IgD-negative memory B cell (primary cell): ENCODE data around the gene SNX20. TPM values are rescaled to one million over a fixed set of nuclear protein-coding genes. Genes with fewer than 3 reads are reported as not detected.
A peak's percentile ranks its signal among the peaks of the same experiment; 100 is the strongest.

Experiments
- H3K27ac Mint-ChIP-seq, 3 donors: one replicate each; pipeline ENCODE4 v1.8.0; 2020 to 2022; ENCODE audit warnings: mild to moderate bottlenecking in 3 of 3, mixed read lengths in 3 of 3, moderate library complexity in 1 of 3
- H3K27me3 Mint-ChIP-seq: one replicate; pipeline ENCODE4 v1.8.0; 2021; ENCODE audit warnings: mixed read lengths
- H3K36me3 Mint-ChIP-seq: one replicate; pipeline ENCODE4 v1.8.0; 2020; ENCODE audit warnings: mild to moderate bottlenecking, mixed read lengths
- H3K4me1 Mint-ChIP-seq, 3 donors: one replicate each; pipeline ENCODE4 v1.8.0; 2020 to 2022; ENCODE audit warnings: mixed read lengths in 3 of 3, mild to moderate bottlenecking in 1 of 3
- H3K4me3 Mint-ChIP-seq, 4 donors: one replicate each; pipeline ENCODE4 v1.8.0; 2020 to 2022; ENCODE audit warnings: mild to moderate bottlenecking in 4 of 4, mixed read lengths in 4 of 4, moderate library complexity in 3 of 4
- H3K9me3 Mint-ChIP-seq, 3 donors: one replicate each; pipeline ENCODE4 v1.8.0; 2020 to 2021; ENCODE audit warnings: mixed read lengths in 3 of 3, mild to moderate bottlenecking in 1 of 3
- polyA plus RNA-seq: library from polyadenylated mRNA; unstranded; fragments of 300-500 nt; fragmentation: Illumina TruSeq; gene quantifications from one replicate; pipeline ENCODE4 v1.2.3, GENCODE V29; 2021

The SNX20 gene
- polyA plus RNA-seq, 1 donor from 2014 or later: 44.6 TPM

GRCh38 chr16:50696575-50697420 lies 15.7 kb upstream of the SNX20 start:
- H3K4me3 Mint-ChIP-seq: peak overlapping the region in 3 of 4 donors; percentile 81 to 96 (median 94)
- H3K9me3 Mint-ChIP-seq: peaks cover 0 to 2% (median 0%) of the 10 kb centered on the region in 3 donors
- no peaks in the 10 kb centered on the region for H3K27me3 Mint-ChIP-seq
- peak overlapping the region; percentile 48 to 71 (median 65) for H3K27ac Mint-ChIP-seq
- peaks cover 35 to 56% (median 46%) of the 10 kb centered on the region in 3 donors for H3K4me1 Mint-ChIP-seq
- peaks cover 1% of the 10 kb centered on the region for H3K36me3 Mint-ChIP-seq

- Mint-ChIP-seq H3K27ac (peak overlapping the region; percentile 48 to 71 (median 65)), H3K4me3 (peak overlapping the region in 1 of 4 donors; percentile 81), H3K27me3 (no peaks in the 10 kb centered on the region), H3K9me3 (peaks cover 0 to 2% (median 0%) of the 10 kb centered on the region in 3 donors), H3K36me3 (no peaks in the 10 kb centered on the region), H3K4me1 (peaks cover 35 to 57% (median 44%) of the 10 kb centered on the region in 3 donors)
These were observed 15.0 kb upstream of the SNX20 start for GRCh38 chr16:50696126-50696525.

GRCh38 chr16:50695017-50696000 lies 14.2 kb upstream of the SNX20 start:
- Mint-ChIP-seq H3K4me3 (peak overlapping the region in 3 of 4 donors; percentile 34 to 92 (median 81)), H3K4me1 (peaks cover 35 to 63% (median 46%) of the 10 kb centered on the region in 3 donors), H3K27ac (peak overlapping the region in 2 of 3 donors; percentile 48 to 87), H3K36me3 (no peaks in the 10 kb centered on the region), H3K9me3 (peaks cover 0 to 2% (median 0%) of the 10 kb centered on the region in 3 donors), H3K27me3 (peaks cover 1% of the 10 kb centered on the region)

- H3K9me3 Mint-ChIP-seq: peaks cover 0 to 2% (median 0%) of the 10 kb centered on the region in 3 donors
- peak overlapping the region; percentile 64 to 92 (median 82) for H3K4me3 Mint-ChIP-seq
- H3K36me3 Mint-ChIP-seq: no peaks in the 10 kb centered on the region
- peaks cover 1% of the 10 kb centered on the region for H3K27me3 Mint-ChIP-seq
- peak overlapping the region in 1 of 3 donors; percentile 87 for H3K27ac Mint-ChIP-seq
- H3K4me1 Mint-ChIP-seq: peaks cover 30 to 58% (median 41%) of the 10 kb centered on the region in 3 donors
These were observed 13.1 kb upstream of the SNX20 start for GRCh38 chr16:50694206-50694605.

- H3K36me3 Mint-ChIP-seq: no peaks in the 10 kb centered on the region
- peak within 1 kb of the TSS; percentile 68 to 92 (median 82) for H3K4me3 Mint-ChIP-seq
- H3K9me3 Mint-ChIP-seq: peaks cover 0 to 2% (median 0%) of the 10 kb centered on the region in 3 donors
- H3K27ac Mint-ChIP-seq: peak within 1 kb of the TSS in 1 of 3 donors; percentile 87
- peaks cover 1% of the 10 kb centered on the region for H3K27me3 Mint-ChIP-seq
- peaks cover 24 to 48% (median 34%) of the 10 kb centered on the region in 3 donors for H3K4me1 Mint-ChIP-seq
These were observed 12.1 kb upstream of the SNX20 start, which contains the start of gene NOD2 for GRCh38 chr16:50692999-50693781. NOD2 (plus strand) TSS chr16:50693606; CDS start chr16:50699496, 5,890 bp downstream.

GRCh38 chr16:50692644-50692998 lies 11.5 kb upstream of the SNX20 start:
- Mint-ChIP-seq H3K9me3 (peaks cover 0 to 2% (median 0%) of the 10 kb centered on the region in 3 donors), H3K4me1 (peaks cover 19 to 43% (median 28%) of the 10 kb centered on the region in 3 donors), H3K27ac (peak overlapping the region in 1 of 3 donors; percentile 83), H3K27me3 (peaks cover 1% of the 10 kb centered on the region), H3K4me3 (peak overlapping the region in 3 of 4 donors; percentile 68 to 87 (median 82)), H3K36me3 (no peaks in the 10 kb centered on the region)

- Mint-ChIP-seq H3K4me1 (peaks cover 19 to 35% (median 27%) of the 10 kb centered on the region in 3 donors), H3K9me3 (peaks cover 0 to 2% (median 0%) of the 10 kb centered on the region in 3 donors), H3K27ac (peak overlapping the region in 1 of 3 donors; percentile 30), H3K36me3 (no peaks in the 10 kb centered on the region), H3K27me3 (peaks cover 1% of the 10 kb centered on the region), H3K4me3 (peak overlapping the region in 1 of 4 donors; percentile 24)
These were observed 9.1 kb upstream of the SNX20 start for GRCh38 chr16:50690177-50690576.

- H3K27ac Mint-ChIP-seq: peak overlapping the region in 2 of 3 donors; percentile 1 to 11
- H3K27me3 Mint-ChIP-seq: peaks cover 1% of the 10 kb centered on the region
These were observed 7.8 kb upstream of the SNX20 start for GRCh38 chr16:50688867-50689266.

GRCh38 chr16:50688083-50688482 lies 7.0 kb upstream of the SNX20 start:
- peaks cover 0 to 1% (median 0%) of the 10 kb centered on the region in 3 donors for H3K9me3 Mint-ChIP-seq
- peaks cover 31 to 42% (median 36%) of the 10 kb centered on the region in 3 donors for H3K4me1 Mint-ChIP-seq
- H3K27ac Mint-ChIP-seq: peak overlapping the region in 1 of 3 donors; percentile 19
- no peak overlapping the region for H3K4me3 Mint-ChIP-seq
- H3K27me3 Mint-ChIP-seq: peaks cover 1% of the 10 kb centered on the region
- H3K36me3 Mint-ChIP-seq: no peaks in the 10 kb centered on the region

More at GRCh38 chr16:50688867-50689266, 7.8 kb upstream of the SNX20 start:
- Mint-ChIP-seq H3K9me3 (peaks cover 0 to 1% (median 0%) of the 10 kb centered on the region in 3 donors), H3K4me1 (peaks cover 25 to 35% (median 29%) of the 10 kb centered on the region in 3 donors), H3K36me3 (no peaks in the 10 kb centered on the region), H3K4me3 (no peak overlapping the region)

GRCh38 chr16:50685462-50686063 lies 4.5 kb upstream of the SNX20 start:
- Mint-ChIP-seq H3K27ac (peak overlapping the region; percentile 85 to 97 (median 96)), H3K4me1 (peaks cover 42 to 49% (median 43%) of the 10 kb centered on the region in 3 donors), H3K4me3 (peak overlapping the region in 3 of 4 donors; percentile 70 to 83 (median 79)), H3K9me3 (peaks cover 0 to 1% (median 0%) of the 10 kb centered on the region in 3 donors), H3K36me3 (no peaks in the 10 kb centered on the region), H3K27me3 (no peaks in the 10 kb centered on the region)

GRCh38 chr16:50684823-50685461 lies 3.8 kb upstream of the SNX20 start:
- Mint-ChIP-seq H3K27ac (peak overlapping the region; percentile 85 to 97 (median 96)), H3K9me3 (peaks cover 0 to 1% (median 0%) of the 10 kb centered on the region in 3 donors), H3K4me3 (peak overlapping the region; percentile 35 to 88 (median 76)), H3K4me1 (peaks cover 39 to 53% (median 47%) of the 10 kb centered on the region in 3 donors), H3K27me3 (no peaks in the 10 kb centered on the region), H3K36me3 (no peaks in the 10 kb centered on the region)

GRCh38 chr16:50683689-50684374 lies 2.7 kb upstream of the SNX20 start:
- peak overlapping the region; percentile 85 to 97 (median 96) for H3K27ac Mint-ChIP-seq
- H3K4me3 Mint-ChIP-seq: peak overlapping the region; percentile 72 to 90 (median 86)
- H3K4me1 Mint-ChIP-seq: peaks cover 42 to 61% (median 55%) of the 10 kb centered on the region in 3 donors

More at GRCh38 chr16:50683689-50684374, 2.7 kb upstream of the SNX20 start:
- H3K36me3 Mint-ChIP-seq: no peaks in the 10 kb centered on the region
- H3K9me3 Mint-ChIP-seq: peaks cover 0 to 1% (median 0%) of the 10 kb centered on the region in 3 donors
- peaks cover under 1% of the 10 kb centered on the region for H3K27me3 Mint-ChIP-seq
